ENCODE results near the gene DCTN5.

- TF ChIP-seq CTCF (IDR thresholded peaks at IDR 0.05) = no peak
- TF ChIP-seq EP300 (IDR thresholded peaks at IDR 0.05) = no peak
- TF ChIP-seq CEBPB (IDR thresholded peaks at IDR 0.05) = no peak
- no peak for TF ChIP-seq MAX (IDR thresholded peaks at IDR 0.05)
- no peak for TF ChIP-seq POLR2A (IDR thresholded peaks at IDR 0.05; ENCODE audit: low read length)
- TF ChIP-seq MAFK (IDR thresholded peaks at IDR 0.05; ENCODE audit: partially characterized antibody) = no peak
- TF ChIP-seq SMC3 (IDR thresholded peaks at IDR 0.05) = no peak
- no peak for TF ChIP-seq EHMT2 (IDR thresholded peaks at IDR 0.05; ENCODE audit: low read depth)
- TF ChIP-seq HMGXB4 (CRISPR knock-in tag; IDR thresholded peaks at IDR 0.05; ENCODE audit: borderline replicate concordance) = no peak
- no peak for TF ChIP-seq REST (IDR thresholded peaks at IDR 0.05)
- no peak for TF ChIP-seq KDM1A (IDR thresholded peaks at IDR 0.05; ENCODE audit: low read depth)
- TF ChIP-seq RFX5 (IDR thresholded peaks at IDR 0.05) = no peak
- TF ChIP-seq CHD2 (IDR thresholded peaks at IDR 0.05; ENCODE audit: low read length, partially characterized antibody) = no peak
Observed at GRCh38 chr16:23716484-23716883, 75.2 kb downstream of the DCTN5 start.

Measured in A549 (cell line).